PC-9 (cell line): ENCODE data around the gene COX6A1. TPM values are rescaled to one million over a fixed set of nuclear protein-coding genes. Genes with fewer than 3 reads are reported as not detected.

Source experiments
- BruUV-seq: library from RNA; stranded (reverse); fragments of 400-500 nt; replicated peaks from 2 replicates; lab custom pipeline; 2021; lab: Mats Ljungman, UMichigan
- CTCF ChIA-PET: fragments of 300-600 bp; sonication (Branson Sonifier 250); formaldehyde crosslinking; loops from one replicate; lab custom pipeline; 2022; ENCODE audit warnings: antibody characterized with exemption; lab: Charles Lee
- POLR2A ChIA-PET: fragments of 300-600 bp; sonication (Branson Sonifier 250); formaldehyde crosslinking; loops from one replicate; lab custom pipeline; 2022; ENCODE audit warnings: antibody characterized with exemption; ENCODE audit not compliant: unreplicated experiment; lab: Charles Lee
- DNase-seq, 2 experiments: peaks; one replicate each; pipeline versions ENCODE4 v3.0.0 to v3.0.0-alpha.2; 2015 to 2022; ENCODE audit warnings: mixed read lengths in 1 of 2
- H2AFZ ChIP-seq: fragments of 200-600 bp; sonication (generic); 2 replicates; pipeline ENCODE4 v1.8.1; 2017; ENCODE audit warnings: antibody characterized with exemption
- H3F3A ChIP-seq: fragments of 200-600 bp; sonication (generic); 2 replicates; pipeline ENCODE4 v1.8.1; 2017; ENCODE audit warnings: antibody characterized with exemption, mild to moderate bottlenecking, low read depth; ENCODE audit not compliant: insufficient read depth
- H3K27ac ChIP-seq: fragments of 200-600 bp; sonication (generic); 2 replicates; pipeline ENCODE4 v1.6.1; 2016; ENCODE audit warnings: mixed run types
- H3K27me3 ChIP-seq: fragments of 200-600 bp; sonication (generic); 2 replicates; pipeline ENCODE4 v1.6.1; 2016; ENCODE audit warnings: low read depth, mixed run types; ENCODE audit not compliant: insufficient read depth
- H3K36me3 ChIP-seq: fragments of 200-600 bp; sonication (generic); 2 replicates; pipeline ENCODE4 v1.6.1; 2016; ENCODE audit warnings: low read depth, mixed run types
- H3K4me1 ChIP-seq: fragments of 200-600 bp; sonication (generic); replicated peaks from 2 replicates; pipeline ENCODE4 v1.6.1; 2016; ENCODE audit warnings: mixed run types; ENCODE audit not compliant: insufficient read depth
- H3K4me2 ChIP-seq: fragments of 200-600 bp; sonication (generic); 2 replicates; pipeline ENCODE4 v1.6.1; 2017; ENCODE audit warnings: mixed run types
- H3K4me3 ChIP-seq: fragments of 200-600 bp; sonication (generic); 2 replicates; pipeline ENCODE4 v1.6.1; 2016; ENCODE audit warnings: mixed run types
- H3K79me2 ChIP-seq: fragments of 200-600 bp; sonication (generic); 2 replicates; pipeline ENCODE4 v1.6.1; 2017; ENCODE audit warnings: low read depth, mixed run types
- H3K9me2 ChIP-seq: fragments of 200-600 bp; sonication (generic); 2 replicates; pipeline ENCODE4 v1.8.1; 2017; ENCODE audit warnings: mild to moderate bottlenecking; ENCODE audit not compliant: insufficient read depth
- H3K9me3 ChIP-seq: fragments of 200-600 bp; sonication (generic); 2 replicates; pipeline ENCODE4 v1.8.1; 2016; ENCODE audit warnings: low read depth; ENCODE audit not compliant: insufficient read depth
- H4K20me1 ChIP-seq: fragments of 200-600 bp; sonication (generic); 2 replicates; pipeline ENCODE4 v1.8.1; 2017; ENCODE audit not compliant: insufficient read depth
- EZH2 ChIP-seq: fragments of 200-600 bp; sonication (generic); IDR thresholded peaks from 2 replicates; pipeline ENCODE4 v1.8.0; 2017; ENCODE audit warnings: antibody characterized with exemption, low read depth
- intact Hi-C: fragments of 100-400 bp; cut with micrococcal nuclease; formaldehyde crosslinking; loops from one replicate; pipeline ENCODE4 v1.10.0; 2022; ENCODE audit not compliant: unreplicated experiment
- total RNA-seq: library from RNA; stranded (reverse); gene quantifications from 2 replicates; pipeline ENCODE4 v1.2.3, GENCODE V29; 2021
- TF ChIP-seq, protein P1 (sequence below): fragments of 200-600 bp; sonication (generic); conservative IDR thresholded peaks from 2 replicates; pipeline ENCODE4 v1.6.1; 2017; ENCODE audit warnings: mixed run types, antibody characterized with exemption, mild to moderate bottlenecking, moderate library complexity

Gene COX6A1
- total RNA-seq, 1 experiment from 2014 or later, result 433 TPM

DNA sequence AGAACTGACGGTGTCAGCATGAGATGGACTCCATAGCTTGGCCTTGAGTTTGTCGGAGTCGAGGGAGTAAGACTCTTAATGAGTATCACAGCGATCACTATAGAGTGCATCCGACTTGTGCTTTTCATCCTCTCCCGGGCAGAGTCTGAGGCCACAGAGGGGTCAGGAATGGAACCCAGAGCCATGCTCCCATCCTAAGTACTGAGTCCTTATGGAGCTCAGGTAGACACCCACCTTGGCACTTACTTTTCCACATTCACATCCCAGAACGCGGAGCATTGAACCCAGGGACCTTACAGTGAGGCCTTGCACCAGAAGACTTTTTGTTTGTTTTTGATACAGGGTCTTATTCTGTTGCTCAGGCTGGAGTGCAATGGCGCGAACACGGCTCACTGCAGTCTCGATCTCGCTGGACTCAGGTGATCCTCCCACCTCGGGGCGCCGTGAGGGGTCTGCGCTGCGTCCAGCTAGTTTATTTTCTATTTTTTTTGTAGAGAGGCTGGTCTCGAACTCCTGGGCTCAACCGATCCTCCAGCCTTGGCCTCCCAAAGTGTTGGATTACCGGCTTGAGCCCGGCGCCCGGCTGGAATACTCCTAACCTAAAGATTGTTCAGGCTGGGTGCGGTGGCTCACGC is 32.4 kb downstream of the COX6A1 start:
- Histone ChIP-seq H4K20me1 (peaks cover 31% of the 10 kb centered on the region), H3K27ac (no peak overlapping the region), H3K79me2 (peaks cover 79% of the 10 kb centered on the region), H3F3A (peaks cover 44% of the 10 kb centered on the region), H3K4me2 (peak overlapping the region; percentile 94), H2AFZ (peak overlapping the region; percentile 94), H3K9me3 (no peaks in the 10 kb centered on the region), H3K9me2 (no peaks in the 10 kb centered on the region), H3K27me3 (no peaks in the 10 kb centered on the region), H3K36me3 (peaks cover 10% of the 10 kb centered on the region; the same call in 1 of the 2 replicates), H3K4me3 (peak overlapping the region; percentile 77), H3K4me1 (peaks cover 58% of the 10 kb centered on the region)
- intact Hi-C loops, result no loop called here
- POLR2A ChIA-PET, result interaction anchor here (1.0 kb wide), 1 partner anchor 179 kb away, joined by 6 read pairs; no protein-coding TSS in a partner anchor
- peak in 1 of 2 experiments; percentile 12 for DNase-seq
- TF ChIP-seq EZH2, result no peak
- TF ChIP-seq, protein P1, sequence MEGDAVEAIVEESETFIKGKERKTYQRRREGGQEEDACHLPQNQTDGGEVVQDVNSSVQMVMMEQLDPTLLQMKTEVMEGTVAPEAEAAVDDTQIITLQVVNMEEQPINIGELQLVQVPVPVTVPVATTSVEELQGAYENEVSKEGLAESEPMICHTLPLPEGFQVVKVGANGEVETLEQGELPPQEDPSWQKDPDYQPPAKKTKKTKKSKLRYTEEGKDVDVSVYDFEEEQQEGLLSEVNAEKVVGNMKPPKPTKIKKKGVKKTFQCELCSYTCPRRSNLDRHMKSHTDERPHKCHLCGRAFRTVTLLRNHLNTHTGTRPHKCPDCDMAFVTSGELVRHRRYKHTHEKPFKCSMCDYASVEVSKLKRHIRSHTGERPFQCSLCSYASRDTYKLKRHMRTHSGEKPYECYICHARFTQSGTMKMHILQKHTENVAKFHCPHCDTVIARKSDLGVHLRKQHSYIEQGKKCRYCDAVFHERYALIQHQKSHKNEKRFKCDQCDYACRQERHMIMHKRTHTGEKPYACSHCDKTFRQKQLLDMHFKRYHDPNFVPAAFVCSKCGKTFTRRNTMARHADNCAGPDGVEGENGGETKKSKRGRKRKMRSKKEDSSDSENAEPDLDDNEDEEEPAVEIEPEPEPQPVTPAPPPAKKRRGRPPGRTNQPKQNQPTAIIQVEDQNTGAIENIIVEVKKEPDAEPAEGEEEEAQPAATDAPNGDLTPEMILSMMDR, result no peak
- no TSS peak for BruUV-seq
- CTCF ChIA-PET, result interaction anchor here (0.5 to 0.7 kb wide), 3 partner anchors 27 to 353 kb away, joined by 5 to 12 read pairs (median 8); partner anchors contain the start of gene RAB35

DNA sequence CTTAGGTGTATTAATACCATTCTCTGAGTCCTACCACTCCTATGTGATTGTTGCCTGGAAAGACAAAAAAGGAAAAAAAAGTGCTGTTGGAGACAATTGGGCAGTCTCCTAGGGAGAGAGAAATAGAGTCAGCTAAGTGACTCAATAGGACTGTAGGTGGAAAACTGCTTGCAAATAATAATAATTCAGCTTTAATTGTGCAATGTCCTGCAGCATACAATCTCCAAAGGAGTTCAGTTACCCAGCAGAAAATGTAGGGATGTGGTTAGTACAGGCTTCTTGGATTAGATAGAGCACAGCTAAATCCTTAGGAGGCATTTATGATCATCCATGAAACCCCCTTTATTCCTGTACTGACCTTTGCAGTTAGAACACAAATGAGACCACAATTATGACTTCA is 34.6 kb downstream of the COX6A1 start:
- CTCF ChIA-PET, result interaction anchor here (1.1 kb wide), 1 partner anchor 23 kb away, joined by 4 read pairs; no protein-coding TSS in a partner anchor
- Histone ChIP-seq H4K20me1 (peaks cover 8% of the 10 kb centered on the region), H3K79me2 (peaks cover 61% of the 10 kb centered on the region), H3K36me3 (no peaks in the 10 kb centered on the region; the same call in 1 of the 2 replicates), H3K4me2 (peak overlapping the region; percentile 65; the same call in 1 of the 2 replicates), H3K4me3 (no peak overlapping the region), H3K27ac (peak overlapping the region; percentile 84), H3K4me1 (peaks cover 60% of the 10 kb centered on the region), H3F3A (peaks cover 31% of the 10 kb centered on the region), H3K9me2 (no peaks in the 10 kb centered on the region), H3K27me3 (no peaks in the 10 kb centered on the region), H3K9me3 (no peaks in the 10 kb centered on the region), H2AFZ (no peak overlapping the region)
- no peak for DNase-seq
- TF ChIP-seq, protein P1, result no peak
- TF ChIP-seq EZH2, result no peak
- intact Hi-C loops, result no loop called here
- POLR2A ChIA-PET, result interaction anchor here (0.6 kb wide), 1 partner anchor 155 kb away, joined by 6 read pairs; no protein-coding TSS in a partner anchor
- no TSS peak for BruUV-seq

DNA sequence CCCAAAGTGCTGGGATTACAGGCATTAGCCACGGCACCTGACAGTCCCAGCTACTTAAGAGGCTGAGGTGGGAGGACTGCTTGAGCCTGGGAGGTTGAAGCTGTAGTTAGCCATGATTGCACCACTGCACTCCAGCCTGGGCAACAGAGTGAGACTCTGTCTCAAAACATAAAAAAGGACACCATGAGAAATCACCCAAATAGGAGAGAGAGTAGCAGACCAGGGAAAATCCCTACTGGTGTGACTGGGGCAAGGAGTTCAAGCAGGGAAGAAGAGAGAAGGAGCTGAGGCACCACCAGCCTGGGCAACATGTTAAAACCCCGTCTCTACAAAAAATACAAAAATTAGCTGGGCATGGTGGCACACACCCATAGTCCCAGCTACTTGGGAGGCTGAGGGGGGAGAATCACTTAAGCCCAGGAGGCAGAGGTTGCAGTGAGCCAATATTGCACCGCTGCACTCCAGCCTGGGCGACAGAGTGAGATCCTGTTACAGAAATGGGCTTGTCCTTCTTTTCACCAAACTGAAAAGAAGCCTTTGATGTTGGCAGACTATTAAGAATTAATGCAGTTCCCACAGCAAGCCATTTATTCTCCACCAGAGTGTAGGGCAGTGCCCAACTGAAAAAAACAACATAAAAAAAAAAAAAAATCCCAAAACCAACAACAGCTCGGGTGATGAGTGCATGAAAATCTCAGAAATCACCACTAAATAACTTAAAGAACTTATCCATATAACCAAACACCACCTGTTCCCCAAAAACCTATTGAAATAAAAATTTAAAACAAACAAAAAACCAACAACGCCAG is 36.1 kb downstream of the COX6A1 start:
- H2AFZ ChIP-seq, result no peak overlapping the region
- DNase-seq, result peak in 1 of 2 experiments; percentile 65
- H3K9me2 ChIP-seq, result no peaks in the 10 kb centered on the region
- H3K36me3 ChIP-seq, result no peaks in the 10 kb centered on the region
- H3K27ac ChIP-seq, result peak overlapping the region; percentile 84
- no peaks in the 10 kb centered on the region for H3K27me3 ChIP-seq
- intact Hi-C loops, result loop anchor here (1.0 to 2.0 kb wide), 2 partner anchors 21 to 60 kb away; partner anchors contain the start of gene RNF10
- no peak for TF ChIP-seq EZH2
- TF ChIP-seq, protein P1, result no peak
- BruUV-seq, result no TSS peak
- H3K9me3 ChIP-seq, result no peaks in the 10 kb centered on the region
- H3K4me2 ChIP-seq, result peak overlapping the region; percentile 65
- H4K20me1 ChIP-seq, result no peaks in the 10 kb centered on the region
- ChIA-PET CTCF (interaction anchor here (0.5 to 1.2 kb wide), 5 partner anchors 21 to 351 kb away, joined by 3 to 5 read pairs (median 4); partner anchors contain the start of genes DYNLL1 and RPLP0), POLR2A (interaction anchor here (0.5 to 1.2 kb wide), 9 partner anchors 15 to 605 kb away, joined by 3 to 26 read pairs (median 5); partner anchors contain the start of genes DYNLL1 and POP5)
- peaks cover 46% of the 10 kb centered on the region for H3K79me2 ChIP-seq
- H3F3A ChIP-seq, result peaks cover 30% of the 10 kb centered on the region
- peaks cover 54% of the 10 kb centered on the region for H3K4me1 ChIP-seq
- H3K4me3 ChIP-seq, result peak overlapping the region; percentile 18; the same call in 1 of the 2 replicates
